Fibroblast of lung (primary cell): Measurements from ENCODE around the gene NYAP1.

Source experiments
- CTCF ChIP-seq, 2 donors: IDR thresholded peaks in 1 of 2; conservative IDR thresholded peaks in 1 of 2; 1 replicate in 1 of 2; 2 replicates in 1 of 2; pipeline ENCODE4 v1.5.1; 2011 to 2012; ENCODE audit warnings: low read length in 2 of 2, control low read depth in 1 of 2, inconsistent platforms in 1 of 2, low read depth in 1 of 2, mild to moderate bottlenecking in 1 of 2
- EZH2 ChIP-seq: IDR thresholded peaks from 2 replicates; pipeline ENCODE4 v1.5.1; 2012; ENCODE audit warnings: low read length, control low read depth, mild to moderate bottlenecking; ENCODE audit errors: missing control alignments

- TF ChIP-seq CTCF (conservative IDR thresholded peaks at IDR 0.05 in 1 of 2, IDR thresholded peaks at IDR 0.05 in 1 of 2; ENCODE audit: low read depth in 1 of 2, low read length in 2 of 2) (no peak), EZH2 (no peak)
These were observed 26.7 kb upstream of the NYAP1 start for GRCh38 chr7:100457033-100457432.
